ENCODE results near the gene MYO1H. TPM values are rescaled to one million over a fixed set of nuclear protein-coding genes. Genes with fewer than 3 reads are reported as not detected.

MYO1H gene
- total RNA-seq, 1 donor from 2014 or later, result not detected

- Histone ChIP-seq H3K4me3 (ENCODE audit: low read depth, low read length) (no peak overlapping the region), H3K36me3 (ENCODE audit: control insufficient read depth, insufficient read depth, low read length) (no peaks in the 10 kb centered on the region), H3K27me3 (ENCODE audit: control insufficient read depth, insufficient read depth, low read length) (no peaks in the 10 kb centered on the region)
- TF ChIP-seq, protein P1, sequence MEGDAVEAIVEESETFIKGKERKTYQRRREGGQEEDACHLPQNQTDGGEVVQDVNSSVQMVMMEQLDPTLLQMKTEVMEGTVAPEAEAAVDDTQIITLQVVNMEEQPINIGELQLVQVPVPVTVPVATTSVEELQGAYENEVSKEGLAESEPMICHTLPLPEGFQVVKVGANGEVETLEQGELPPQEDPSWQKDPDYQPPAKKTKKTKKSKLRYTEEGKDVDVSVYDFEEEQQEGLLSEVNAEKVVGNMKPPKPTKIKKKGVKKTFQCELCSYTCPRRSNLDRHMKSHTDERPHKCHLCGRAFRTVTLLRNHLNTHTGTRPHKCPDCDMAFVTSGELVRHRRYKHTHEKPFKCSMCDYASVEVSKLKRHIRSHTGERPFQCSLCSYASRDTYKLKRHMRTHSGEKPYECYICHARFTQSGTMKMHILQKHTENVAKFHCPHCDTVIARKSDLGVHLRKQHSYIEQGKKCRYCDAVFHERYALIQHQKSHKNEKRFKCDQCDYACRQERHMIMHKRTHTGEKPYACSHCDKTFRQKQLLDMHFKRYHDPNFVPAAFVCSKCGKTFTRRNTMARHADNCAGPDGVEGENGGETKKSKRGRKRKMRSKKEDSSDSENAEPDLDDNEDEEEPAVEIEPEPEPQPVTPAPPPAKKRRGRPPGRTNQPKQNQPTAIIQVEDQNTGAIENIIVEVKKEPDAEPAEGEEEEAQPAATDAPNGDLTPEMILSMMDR (IDR thresholded peaks at IDR 0.05; ENCODE audit: insufficient read depth, low read length, poor library complexity, severe bottlenecking), result no peak
- no peak for DNase-seq (ENCODE audit: low read depth)
Observed at GRCh38 chr12:109445191-109445609, 97.5 kb downstream of the MYO1H start.

DNA sequence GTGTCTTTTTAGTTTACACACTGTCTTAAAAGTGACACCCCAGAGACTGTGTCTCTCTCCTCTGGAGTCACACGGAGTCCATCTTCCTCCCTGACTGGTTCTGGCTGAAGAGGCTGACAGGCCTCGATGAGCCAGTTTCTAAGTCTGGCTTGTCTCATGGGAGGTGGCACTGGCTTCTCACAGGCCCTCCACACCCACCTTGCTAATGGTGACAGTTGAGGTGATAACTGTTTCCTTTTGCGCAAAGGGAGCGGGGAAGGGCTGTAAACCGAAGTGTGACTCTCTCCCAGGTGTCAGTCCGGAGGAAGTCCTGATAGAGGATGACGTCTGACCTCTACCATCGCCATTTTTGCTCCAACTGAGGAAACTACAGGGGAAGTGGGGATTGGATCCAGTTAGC, 99.2 kb downstream of the MYO1H start:
- no peak for DNase-seq (ENCODE audit: low read depth)
- TF ChIP-seq, protein P1 (IDR thresholded peaks at IDR 0.05; ENCODE audit: insufficient read depth, low read length, poor library complexity, severe bottlenecking), result no peak
- Histone ChIP-seq H3K36me3 (ENCODE audit: control insufficient read depth, insufficient read depth, low read length) (no peaks in the 10 kb centered on the region), H3K4me3 (ENCODE audit: low read depth, low read length) (no peak overlapping the region), H3K27me3 (ENCODE audit: control insufficient read depth, insufficient read depth, low read length) (no peaks in the 10 kb centered on the region)

GRCh38 chr12:109447482-109447881, 99.8 kb downstream of the MYO1H start:
- Histone ChIP-seq H3K27me3 (ENCODE audit: control insufficient read depth, insufficient read depth, low read length) (no peaks in the 10 kb centered on the region), H3K4me3 (ENCODE audit: low read depth, low read length) (no peak overlapping the region), H3K36me3 (ENCODE audit: control insufficient read depth, insufficient read depth, low read length) (peaks cover 4% of the 10 kb centered on the region)
- no peak for DNase-seq (ENCODE audit: low read depth)
- TF ChIP-seq, protein P1 (IDR thresholded peaks at IDR 0.05; ENCODE audit: insufficient read depth, low read length, poor library complexity, severe bottlenecking), result no peak

- TF ChIP-seq, protein P1 (IDR thresholded peaks at IDR 0.05; ENCODE audit: insufficient read depth, low read length, poor library complexity, severe bottlenecking), result no peak
- DNase-seq (ENCODE audit: low read depth), result no peak
- H3K4me3 ChIP-seq (ENCODE audit: low read depth, low read length), result no peak overlapping the region
- no peaks in the 10 kb centered on the region for H3K27me3 ChIP-seq (ENCODE audit: control insufficient read depth, insufficient read depth, low read length)
- H3K36me3 ChIP-seq (ENCODE audit: control insufficient read depth, insufficient read depth, low read length), result peaks cover 4% of the 10 kb centered on the region
Observed at GRCh38 chr12:109448272-109448671, 100.6 kb downstream of the MYO1H start.

DNA sequence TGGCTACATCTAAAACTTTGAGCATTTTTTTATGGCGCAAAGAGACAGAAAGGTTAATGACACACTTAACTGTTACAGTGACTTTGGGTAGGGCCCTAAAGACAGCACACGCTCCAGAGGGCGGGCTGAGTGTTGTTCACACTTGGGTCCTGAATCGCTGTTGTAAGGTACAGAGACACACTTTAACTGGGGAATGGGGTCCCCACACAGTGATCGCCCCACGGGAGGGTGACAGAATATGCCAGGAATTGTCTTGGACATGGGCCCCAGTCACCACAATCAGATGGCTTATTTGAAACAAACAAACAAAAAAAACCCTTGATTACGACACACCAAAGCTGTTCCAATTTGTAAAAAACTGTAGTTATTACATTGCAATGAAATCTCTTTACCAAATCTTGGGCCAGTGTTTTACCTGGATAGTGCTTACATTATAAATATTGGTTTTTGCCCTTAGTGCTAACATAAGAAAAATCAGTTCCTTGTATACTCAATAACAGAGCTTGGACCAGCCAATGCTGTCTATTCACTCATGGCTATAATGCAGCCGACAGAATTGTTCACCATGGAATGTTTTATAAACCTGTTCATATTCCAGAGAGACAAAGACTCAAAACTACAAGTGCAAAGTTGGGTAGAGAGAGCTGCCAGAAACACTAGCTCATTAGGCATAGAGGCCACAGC, 101.1 kb downstream of the MYO1H start:
- no peak overlapping the region for H3K4me3 ChIP-seq (ENCODE audit: low read depth, low read length)
- TF ChIP-seq, protein P1 (IDR thresholded peaks at IDR 0.05; ENCODE audit: insufficient read depth, low read length, poor library complexity, severe bottlenecking), result no peak
- peaks cover 4% of the 10 kb centered on the region for H3K36me3 ChIP-seq (ENCODE audit: control insufficient read depth, insufficient read depth, low read length)
- no peak for DNase-seq (ENCODE audit: low read depth)
- H3K27me3 ChIP-seq (ENCODE audit: control insufficient read depth, insufficient read depth, low read length), result no peaks in the 10 kb centered on the region
